Activated CD4-positive, alpha-beta T cell treated with anti-CD3 and anti-CD28 coated beads, Interleukin-2, amount 10 ng/mL, durations not matched to agents 7 days and 5 days (primary cell): ENCODE results near the gene TNFRSF9. TPM values are rescaled to one million over a fixed set of nuclear protein-coding genes. Genes with fewer than 3 reads are reported as not detected.

Source experiments
- CTCF ChIA-PET: fragments of 350-600 bp; sonication (Branson Sonifier 250); formaldehyde crosslinking; loops from one replicate; lab custom pipeline; 2021; ENCODE audit warnings: antibody characterized with exemption; lab: Charles Lee
- POLR2A ChIA-PET: fragments of 350-600 bp; sonication (Branson Sonifier 250); formaldehyde crosslinking; loops from one replicate; lab custom pipeline; 2021; ENCODE audit warnings: antibody characterized with exemption; lab: Charles Lee
- DNase-seq: peaks from one replicate; pipeline ENCODE4 v3.0.0-alpha.2; 2020
- H3K27ac Mint-ChIP-seq: one replicate; pipeline ENCODE4 v1.8.0; 2021; ENCODE audit warnings: mild to moderate bottlenecking, moderate library complexity, mixed read lengths
- H3K27me3 Mint-ChIP-seq: one replicate; pipeline ENCODE4 v1.8.0; 2021; ENCODE audit warnings: mixed read lengths
- H3K36me3 Mint-ChIP-seq: one replicate; pipeline ENCODE4 v1.8.0; 2021; ENCODE audit warnings: low read depth, mixed read lengths
- H3K4me1 Mint-ChIP-seq: one replicate; pipeline ENCODE4 v1.8.0; 2021; ENCODE audit warnings: mixed read lengths
- H3K4me3 Mint-ChIP-seq: one replicate; pipeline ENCODE4 v1.8.0; 2021; ENCODE audit warnings: mild to moderate bottlenecking, moderate library complexity, mixed read lengths
- H3K9me3 Mint-ChIP-seq: one replicate; pipeline ENCODE4 v1.8.0; 2021; ENCODE audit warnings: mixed read lengths
- total RNA-seq, 2 experiments: library from RNA; stranded (reverse); gene quantifications; one replicate each; pipeline ENCODE4 v1.2.3, GENCODE V29; 2021

Gene TNFRSF9
- total RNA-seq, 2 experiments from 2014 or later, result 0.57 to 0.62 TPM

DNA sequence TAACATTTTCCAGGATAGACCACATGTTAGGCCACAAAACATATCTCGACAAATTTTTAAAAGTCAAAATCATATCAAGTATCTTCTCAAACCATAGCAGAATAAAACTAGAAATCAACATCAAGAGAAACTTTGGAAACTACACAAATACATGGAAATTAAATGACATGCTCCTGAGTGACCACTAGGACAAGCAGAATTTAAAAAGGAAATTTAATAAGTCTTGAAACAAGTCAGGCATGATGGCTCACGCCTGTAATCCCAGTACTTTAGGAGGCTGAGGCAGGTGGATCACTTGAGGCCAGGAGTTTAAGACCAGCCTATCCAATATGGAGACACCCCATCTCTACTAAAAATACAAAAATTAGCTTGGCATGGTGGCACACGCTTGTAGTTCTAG lies 61.4 kb downstream of the TNFRSF9 start:
- DNase-seq, result no peak
- no peak overlapping the region for H3K27ac Mint-ChIP-seq
- H3K36me3 Mint-ChIP-seq, result no peaks in the 10 kb centered on the region
- no peak overlapping the region for H3K4me3 Mint-ChIP-seq
- POLR2A ChIA-PET, result no interaction called here
- H3K27me3 Mint-ChIP-seq, result peaks cover 5% of the 10 kb centered on the region
- peaks cover 17% of the 10 kb centered on the region for H3K9me3 Mint-ChIP-seq
- peaks cover 3% of the 10 kb centered on the region for H3K4me1 Mint-ChIP-seq
- CTCF ChIA-PET, result no interaction called here

GRCh38 chr1:7878027-7878426 lies 62.6 kb downstream of the TNFRSF9 start:
- H3K9me3 Mint-ChIP-seq, result peaks cover 17% of the 10 kb centered on the region
- H3K27ac Mint-ChIP-seq, result no peak overlapping the region
- H3K4me1 Mint-ChIP-seq, result peaks cover 3% of the 10 kb centered on the region
- H3K4me3 Mint-ChIP-seq, result no peak overlapping the region
- no peak for DNase-seq
- ChIA-PET CTCF (no interaction called here), POLR2A (interaction anchor here (0.6 kb wide), 1 partner anchor 923 kb away, joined by 3 read pairs; no protein-coding TSS in a partner anchor)
- peaks cover 5% of the 10 kb centered on the region for H3K27me3 Mint-ChIP-seq
- H3K36me3 Mint-ChIP-seq, result no peaks in the 10 kb centered on the region

DNA sequence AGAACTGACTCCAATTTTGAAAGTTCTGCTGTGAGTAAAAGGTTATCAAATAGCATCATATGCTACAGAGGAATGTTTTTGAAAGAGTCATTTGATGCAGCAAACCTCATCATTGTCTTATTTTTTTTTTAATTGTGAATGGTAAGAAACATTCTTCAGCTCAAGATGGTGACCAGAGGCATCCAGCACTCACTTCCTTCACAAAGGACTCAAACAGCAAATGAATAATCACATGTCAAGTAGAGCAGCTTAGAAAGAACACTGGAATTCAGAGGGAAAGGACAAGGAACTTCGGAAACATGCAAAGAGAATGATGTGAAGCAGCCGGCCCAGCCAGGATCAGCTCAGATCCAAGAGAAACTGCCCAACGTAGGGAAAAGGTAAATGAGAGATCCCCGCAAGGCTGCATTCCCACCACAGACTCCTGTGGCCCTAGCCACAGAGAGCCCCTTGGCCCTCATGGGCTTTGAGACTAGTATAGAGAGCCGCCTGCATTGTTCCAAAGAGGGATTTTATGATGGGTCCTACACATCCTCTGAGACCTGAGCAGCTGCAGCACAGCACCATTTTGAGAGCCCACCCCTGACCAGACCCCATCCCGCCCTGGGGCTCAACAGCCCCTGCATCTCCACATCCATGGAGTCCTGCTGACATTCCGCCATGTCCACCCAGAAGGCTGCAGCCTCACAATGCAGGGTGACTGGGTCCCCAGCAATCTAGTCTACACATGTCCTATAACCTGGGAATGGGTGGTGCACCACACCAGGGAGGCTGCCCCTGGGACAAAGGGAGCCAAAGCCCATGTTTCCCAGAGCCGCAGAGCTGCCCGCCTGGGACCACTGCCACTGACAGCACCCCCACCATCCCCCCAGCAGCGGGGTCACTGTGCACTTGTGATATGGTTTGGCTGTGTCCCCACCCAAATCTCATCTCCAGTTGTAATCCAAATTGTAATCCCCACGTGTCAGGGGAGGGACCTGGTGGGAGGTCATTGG lies 66.5 kb downstream of the TNFRSF9 start:
- DNase-seq, result no peak
- Mint-ChIP-seq H3K27ac (no peak overlapping the region), H3K36me3 (no peaks in the 10 kb centered on the region), H3K4me1 (peaks cover 3% of the 10 kb centered on the region), H3K9me3 (peaks cover 17% of the 10 kb centered on the region), H3K4me3 (no peak overlapping the region), H3K27me3 (peaks cover 5% of the 10 kb centered on the region)
- ChIA-PET POLR2A (no interaction called here), CTCF (no interaction called here)

- H3K9me3 Mint-ChIP-seq, result no peaks in the 10 kb centered on the region
- no peaks in the 10 kb centered on the region for H3K36me3 Mint-ChIP-seq
- no peaks in the 10 kb centered on the region for H3K4me1 Mint-ChIP-seq
- no peaks in the 10 kb centered on the region for H3K27me3 Mint-ChIP-seq
- ChIA-PET CTCF (no interaction called here), POLR2A (no interaction called here)
- no peak overlapping the region for H3K27ac Mint-ChIP-seq
- no peak for DNase-seq
- H3K4me3 Mint-ChIP-seq, result no peak overlapping the region
These were observed 69.5 kb downstream of the TNFRSF9 start for GRCh38 chr1:7871136-7871535.

DNA sequence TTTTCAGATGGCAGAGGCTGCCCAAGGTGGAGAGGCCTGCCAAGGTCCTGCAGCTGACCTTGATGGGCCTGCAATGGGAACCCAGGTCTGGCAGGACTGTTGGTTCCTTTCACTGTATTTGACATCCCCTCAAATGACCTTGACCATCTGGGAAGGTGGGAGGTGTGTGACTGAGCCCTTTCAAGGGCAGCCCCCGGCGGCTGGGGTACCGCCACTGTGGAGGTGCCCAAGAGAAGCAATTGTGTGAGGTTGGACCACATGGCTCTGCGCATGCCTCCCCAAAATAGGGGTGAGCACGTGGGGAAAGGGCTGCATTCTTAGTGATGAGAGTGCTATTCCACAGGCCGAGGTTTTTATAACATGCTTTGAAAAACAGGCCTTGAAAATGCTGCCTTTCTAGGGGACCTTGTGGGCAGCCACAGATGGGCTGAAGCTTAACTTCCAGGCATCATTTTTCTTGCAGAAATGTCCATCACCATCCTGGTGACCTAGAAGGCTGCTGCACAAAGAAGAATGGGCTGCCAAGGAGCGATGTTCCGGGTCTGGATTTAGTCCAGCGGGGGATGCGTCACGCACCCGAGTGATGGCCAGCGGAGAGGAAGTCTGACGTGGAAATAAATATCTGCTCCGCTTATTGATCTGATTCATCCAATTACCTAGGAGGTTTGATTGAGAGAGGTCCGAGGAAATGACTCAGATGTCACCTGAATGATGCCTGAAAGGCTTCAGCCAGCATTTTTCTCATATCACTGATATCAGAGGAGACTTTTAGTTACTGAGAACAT lies 71.3 kb downstream of the TNFRSF9 start:
- CTCF ChIA-PET, result no interaction called here

GRCh38 chr1:7868070-7868780 lies 72.4 kb downstream of the TNFRSF9 start:
- POLR2A ChIA-PET, result no interaction called here
- Mint-ChIP-seq H3K4me1 (no peaks in the 10 kb centered on the region), H3K9me3 (no peaks in the 10 kb centered on the region), H3K4me3 (no peak overlapping the region), H3K36me3 (no peaks in the 10 kb centered on the region), H3K27me3 (no peaks in the 10 kb centered on the region), H3K27ac (no peak overlapping the region)
- CTCF ChIA-PET, result interaction anchor here (0.6 kb wide), 1 partner anchor 29 kb away, joined by 3 read pairs; no protein-coding TSS in a partner anchor
- no peak for DNase-seq

More for the DNA sequence above, 71.3 kb downstream of the TNFRSF9 start:
- H3K9me3 Mint-ChIP-seq, result no peaks in the 10 kb centered on the region
- no peaks in the 10 kb centered on the region for H3K27me3 Mint-ChIP-seq
- H3K4me3 Mint-ChIP-seq, result no peak overlapping the region
- no peaks in the 10 kb centered on the region for H3K4me1 Mint-ChIP-seq
- POLR2A ChIA-PET, result no interaction called here
- no peaks in the 10 kb centered on the region for H3K36me3 Mint-ChIP-seq
- no peak overlapping the region for H3K27ac Mint-ChIP-seq
- no peak for DNase-seq

GRCh38 chr1:7865978-7866377 lies 74.7 kb downstream of the TNFRSF9 start:
- Mint-ChIP-seq H3K4me1 (no peaks in the 10 kb centered on the region), H3K36me3 (no peaks in the 10 kb centered on the region), H3K27me3 (no peaks in the 10 kb centered on the region), H3K4me3 (no peak overlapping the region), H3K9me3 (no peaks in the 10 kb centered on the region), H3K27ac (no peak overlapping the region)
- ChIA-PET POLR2A (no interaction called here), CTCF (no interaction called here)
- no peak for DNase-seq

Other genes with a start within 250 kb of the TNFRSF9 start
- 10 to 100 TPM; 38.2 to 41.0 TPM for gene VAMP3, start 169.5 kb downstream of the TNFRSF9 start, total RNA-seq
- 1 to 10 TPM; 1.6 to 2.1 TPM for gene PER3, start 156.5 kb downstream of the TNFRSF9 start, total RNA-seq
- gene UTS2, start 87.8 kb downstream of the TNFRSF9 start, total RNA-seq, result under 1 TPM in 1 of 2 experiments, not detected in 1; 0.17 TPM
- 100 to 1,000 TPM; 226 to 232 TPM for gene PARK7, start 20.9 kb upstream of the TNFRSF9 start, total RNA-seq
- gene ERRFI1, start 85.5 kb upstream of the TNFRSF9 start, total RNA-seq, result under 1 TPM; 0.22 to 0.35 TPM